Camera-type eye (tissue), 1 donor: ENCODE results near the gene MRGPRX4. TPM values are rescaled to one million over a fixed set of nuclear protein-coding genes. Genes with fewer than 3 reads are reported as not detected.

Experiments used
- total RNA-seq: library from RNA; depleted of rRNA; stranded (reverse); fragments of >200 nt; gene quantifications from one replicate; pipeline ENCODE4 v1.2.3, GENCODE V29; 2014

The MRGPRX4 gene
- not detected for total RNA-seq

DNA sequence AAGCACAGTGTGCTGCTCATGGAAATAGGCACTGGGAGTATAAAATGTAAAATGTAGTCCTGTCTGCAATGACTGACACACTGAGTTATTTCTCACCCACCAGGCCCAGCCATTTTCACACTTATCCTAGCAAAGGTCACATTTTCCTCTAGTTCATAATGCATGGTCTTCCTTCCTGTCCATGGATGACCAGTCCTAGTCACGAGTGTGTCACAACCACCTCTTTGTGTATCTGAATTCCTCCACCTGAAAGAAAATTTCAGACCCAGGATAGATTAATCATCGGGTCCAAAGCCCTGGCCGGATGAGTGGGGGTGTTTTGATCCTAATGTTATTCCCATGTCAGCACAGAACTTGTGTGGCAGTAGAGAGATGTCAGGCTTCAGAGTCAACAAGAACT, at the start of gene MRGPRX4:
TSS of gene MRGPRX4 (plus strand) at position 172 of the 400 bp plus-strand sequence. CDS start 420 bp downstream, outside the sequence.

DNA sequence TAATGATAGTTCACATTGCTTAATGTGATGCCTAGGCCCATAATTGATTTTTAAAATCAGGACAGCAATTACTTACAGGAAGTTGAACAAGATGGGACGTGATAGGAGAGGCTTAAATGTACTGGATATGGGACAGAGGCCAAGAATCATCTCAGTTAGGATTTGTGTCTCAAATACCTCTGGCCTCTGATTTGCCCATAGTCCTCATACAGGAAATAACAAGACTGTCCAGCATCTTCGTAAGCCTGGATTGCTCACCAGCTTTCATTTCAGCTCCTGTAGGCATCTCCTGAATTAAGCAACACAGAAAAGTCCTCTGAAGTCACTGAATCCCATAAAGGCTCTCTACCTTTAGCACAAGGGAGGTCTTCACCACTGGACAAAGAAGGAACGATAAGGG, 40.3 kb upstream of the MRGPRX4 start, which contains the start of gene MRGPRX3:
TSS of gene MRGPRX3 (plus strand) at position 231 of the 400 bp plus-strand sequence. CDS start 4,632 bp downstream, outside the sequence.

Other genes with a start within 250 kb of the MRGPRX4 start
- gene SERGEF, start 159.8 kb upstream of the MRGPRX4 start, total RNA-seq, result 22.2 TPM
- gene TPH1, start 126.6 kb upstream of the MRGPRX4 start, total RNA-seq, result 4.3 TPM
- gene SAAL1, start 66.8 kb upstream of the MRGPRX4 start, total RNA-seq, result 24.8 TPM
- gene MRGPRX3, start 40.3 kb upstream of the MRGPRX4 start, total RNA-seq, result not detected
- gene SAA4, start 64.0 kb downstream of the MRGPRX4 start, total RNA-seq, result not detected
- gene SAA2, start 75.8 kb downstream of the MRGPRX4 start, total RNA-seq, result 0.99 TPM
- gene SAA1, start 93.4 kb downstream of the MRGPRX4 start, total RNA-seq, result not detected
- gene HPS5, start 149.3 kb downstream of the MRGPRX4 start, total RNA-seq, result 43.2 TPM
- gene GTF2H1, start 149.7 kb downstream of the MRGPRX4 start, total RNA-seq, result 94.6 TPM
- 507 TPM for gene LDHA, start 221.7 kb downstream of the MRGPRX4 start, total RNA-seq
- not detected for gene LDHC, start 239.5 kb downstream of the MRGPRX4 start, total RNA-seq